ENCODE data around the gene DIAPH1.

Gene DIAPH1

GRCh38 chr5:141517880-141518617 lies 100.8 kb downstream of the DIAPH1 start:
- no peak for DNase-seq

GRCh38 chr5:141517312-141517711 lies 101.5 kb downstream of the DIAPH1 start:
- DNase-seq = no peak

- DNase-seq = no peak
These were observed 102.2 kb downstream of the DIAPH1 start for GRCh38 chr5:141516672-141517025.

- no peak for DNase-seq
These were observed 102.7 kb downstream of the DIAPH1 start for GRCh38 chr5:141515946-141516671.

- DNase-seq = no peak
These were observed 103.7 kb downstream of the DIAPH1 start for GRCh38 chr5:141515141-141515540.

GRCh38 chr5:141514330-141515133 lies 104.3 kb downstream of the DIAPH1 start:
- DNase-seq = no peak

- DNase-seq = no peak
These were observed 105.0 kb downstream of the DIAPH1 start for GRCh38 chr5:141513627-141514329.

GRCh38 chr5:141512911-141513626 lies 105.7 kb downstream of the DIAPH1 start:
- DNase-seq = no peak

GRCh38 chr5:141512390-141512910 lies 106.3 kb downstream of the DIAPH1 start:
- no peak for DNase-seq

- DNase-seq = no peak
These were observed 107.0 kb downstream of the DIAPH1 start for GRCh38 chr5:141511771-141512325.

- DNase-seq = no peak
These were observed 107.8 kb downstream of the DIAPH1 start for GRCh38 chr5:141510850-141511601.

GRCh38 chr5:141510160-141510559 lies 108.6 kb downstream of the DIAPH1 start:
- DNase-seq = no peak

GRCh38 chr5:141508798-141509611 lies 109.8 kb downstream of the DIAPH1 start:
- no peak for DNase-seq

GRCh38 chr5:141508440-141508797 lies 110.4 kb downstream of the DIAPH1 start:
- no peak for DNase-seq

GRCh38 chr5:141507387-141508091 lies 111.3 kb downstream of the DIAPH1 start:
- DNase-seq = no peak

GRCh38 chr5:141506381-141507155 lies 112.2 kb downstream of the DIAPH1 start:
- DNase-seq = no peak

- no peak for DNase-seq
These were observed 114.6 kb downstream of the DIAPH1 start for GRCh38 chr5:141504216-141504615.

GRCh38 chr5:141503681-141504080 lies 115.1 kb downstream of the DIAPH1 start:
- DNase-seq = no peak

- no peak for DNase-seq
These were observed 117.0 kb downstream of the DIAPH1 start for GRCh38 chr5:141501761-141502160.

All from NCI-H1417 treated with DMSO at 0.1 percent for 48 hours (cell line).